GM12878 (cell line): ENCODE results near the gene CTNNA3. TPM values are rescaled to one million over a fixed set of nuclear protein-coding genes. Genes with fewer than 3 reads are reported as not detected.

Source experiments
- ATAC-seq: fragments of 200-7000 bp; cut with Tn5 transposase; 3 replicates; pipeline ENCODE4 v1.9.1; 2020; ENCODE audit warnings: mild to moderate bottlenecking, moderate library complexity
- BruUV-seq: library from RNA; stranded (reverse); fragments of 400-500 nt; replicated peaks from 2 replicates; lab custom pipeline; 2021; lab: Mats Ljungman, UMichigan
- CTCF ChIA-PET: fragments of 300-600 bp; sonication (Branson Sonifier 250); formaldehyde crosslinking; extraction: SDS; loops from one replicate; lab custom pipeline; 2021; ENCODE audit warnings: inconsistent platforms; lab: Yijun Ruan, JAX
- POLR2A ChIA-PET: fragments of 350-600 bp; formaldehyde crosslinking; extraction: SDS; loops from one replicate; lab custom pipeline; 2021; ENCODE audit warnings: inconsistent platforms; lab: Charles Lee
- RAD21 ChIA-PET: fragments of 300-600 bp; sonication (Branson Sonifier 250); formaldehyde crosslinking; loops from one replicate; lab custom pipeline; 2023; ENCODE audit warnings: antibody characterized with exemption; ENCODE audit not compliant: unreplicated experiment; lab: Charles Lee
- SMC1A ChIA-PET: fragments of 300-600 bp; sonication (Branson Sonifier 250); formaldehyde crosslinking; loops from one replicate; lab custom pipeline; 2023; ENCODE audit not compliant: unreplicated experiment, uncharacterized antibody; lab: Charles Lee
- DNase-seq: peaks from one replicate; pipeline ENCODE4 v3.0.0-alpha.2; 2011; ENCODE audit warnings: low read depth, low spot score
- FAIRE-seq: peaks from 3 replicates; lab custom pipeline; 2011; peaks lifted over from hg19 to GRCh38; lab: Jason Lieb, UNC
- H2AFZ ChIP-seq: 2 replicates; pipeline ENCODE4 v1.6.0; 2011; ENCODE audit warnings: low read depth, low read length, control low read depth; ENCODE audit not compliant: control insufficient read depth
- H3K27ac ChIP-seq: 2 replicates; pipeline ENCODE4 v1.5.1; 2011; ENCODE audit warnings: control low read depth; ENCODE audit not compliant: control insufficient read depth, insufficient read depth
- H3K27me3 ChIP-seq, 2 experiments: replicated peaks in 1 of 2; 2 replicates each; pipeline versions ENCODE4 v1.6.0 to v1.6.1; 2011; ENCODE audit warnings: low read length in 1 of 2; ENCODE audit not compliant: control insufficient read depth in 2 of 2, insufficient read depth in 2 of 2
- H3K36me3 ChIP-seq, 2 experiments: 2 replicates each; pipeline ENCODE4 v1.5.1; 2011; ENCODE audit warnings: low read length in 1 of 2; ENCODE audit not compliant: control insufficient read depth in 2 of 2, insufficient read depth in 2 of 2
- H3K4me1 ChIP-seq: 2 replicates; pipeline ENCODE4 v1.6.1; 2011; ENCODE audit warnings: mild to moderate bottlenecking, low read length, moderate library complexity, mixed read lengths; ENCODE audit not compliant: control insufficient read depth, insufficient read depth
- H3K4me2 ChIP-seq: 2 replicates; pipeline ENCODE4 v1.6.0; 2011; ENCODE audit warnings: control low read depth; ENCODE audit not compliant: control insufficient read depth, insufficient read depth
- H3K4me3 ChIP-seq: fragments of 200-600 bp; sonication (generic); 2 replicates; pipeline ENCODE4 v1.5.1; 2016
- H3K79me2 ChIP-seq: 2 replicates; pipeline ENCODE4 v1.6.0; 2011; ENCODE audit warnings: low read length; ENCODE audit not compliant: control insufficient read depth, insufficient read depth
- H3K9ac ChIP-seq: 2 replicates; pipeline ENCODE4 v1.8.0; 2011; ENCODE audit warnings: low read length, control low read depth, mixed read lengths; ENCODE audit not compliant: control insufficient read depth, insufficient read depth
- H3K9me3 ChIP-seq: replicated peaks from 3 replicates; pipeline ENCODE4 v1.5.1; 2011; ENCODE audit warnings: mild to moderate bottlenecking, low read length; ENCODE audit not compliant: control insufficient read depth, insufficient read depth
- H4K20me1 ChIP-seq: 2 replicates; pipeline ENCODE4 v1.6.0; 2011; ENCODE audit not compliant: control insufficient read depth, insufficient read depth
- ASH2L ChIP-seq: fragments of 300-600, 200-600 bp; sonication (generic); IDR thresholded peaks from 2 replicates; pipeline ENCODE4 v1.6.1; 2017; ENCODE audit warnings: low read depth, mild to moderate bottlenecking, borderline replicate concordance
- CBFB ChIP-seq: IDR thresholded peaks from 2 replicates; pipeline ENCODE4 v1.6.1; 2016; ENCODE audit warnings: antibody characterized with exemption, low read depth
- CBX3 ChIP-seq: fragments of 200-600 bp; sonication (generic); IDR thresholded peaks from 2 replicates; pipeline ENCODE4 v1.6.1; 2016; ENCODE audit warnings: low read depth, borderline replicate concordance
- ESRRA ChIP-seq: IDR thresholded peaks from 2 replicates; pipeline ENCODE4 v1.6.1; 2012; ENCODE audit warnings: mild to moderate bottlenecking, low read length, improper control_type of control experiment
- ETV6 ChIP-seq, 2 experiments: fragments of 450-650 bp in 1 of 2; IDR thresholded peaks in 1 of 2; conservative IDR thresholded peaks in 1 of 2; 2 replicates each; pipeline ENCODE4 v1.6.1; 2014; ENCODE audit warnings: antibody characterized with exemption in 1 of 2, borderline replicate concordance in 1 of 2, low read depth in 1 of 2, mild to moderate bottlenecking in 1 of 2, moderate library complexity in 1 of 2
- FOXM1 ChIP-seq: IDR thresholded peaks from 2 replicates; pipeline ENCODE4 v1.6.1; 2012; ENCODE audit warnings: low read depth, mild to moderate bottlenecking, inconsistent platforms, low read length, moderate library complexity
- KDM1A ChIP-seq: fragments of 200-600 bp; sonication (generic); IDR thresholded peaks from 2 replicates; pipeline ENCODE4 v1.6.1; 2016; ENCODE audit warnings: borderline replicate concordance
- NR2C2 ChIP-seq: IDR thresholded peaks from 2 replicates; pipeline ENCODE4 v1.6.1; 2011; ENCODE audit warnings: borderline replicate concordance, low read depth; ENCODE audit not compliant: control insufficient read depth, insufficient read length
- RFX5 ChIP-seq: IDR thresholded peaks from 2 replicates; pipeline ENCODE4 v1.6.1; 2011; ENCODE audit warnings: low read depth, low read length, improper control_type of control experiment
- SMAD1 ChIP-seq: fragments of 450-650 bp; IDR thresholded peaks from 2 replicates; pipeline ENCODE4 v1.6.1; 2018; ENCODE audit warnings: mild to moderate bottlenecking, low read depth; ENCODE audit not compliant: partially characterized antibody
- TBL1XR1 ChIP-seq: IDR thresholded peaks from 2 replicates; pipeline ENCODE4 v1.6.1; 2012; ENCODE audit warnings: low read depth, low read length, improper control_type of control experiment
- WRNIP1 ChIP-seq: IDR thresholded peaks from 2 replicates; pipeline ENCODE4 v1.6.1; 2011; ENCODE audit warnings: low read depth, low read length, improper control_type of control experiment, borderline replicate concordance
- in situ Hi-C: fragments of 300-500 bp; cut with MboI; formaldehyde crosslinking; loops from 9 replicates; pipeline ENCODE4 v1.14.3; 2018; ENCODE audit warnings: mixed read lengths
- intact Hi-C: fragments of 100-400 bp; cut with micrococcal nuclease; formaldehyde crosslinking; loops from one replicate; pipeline ENCODE4 v1.14.2; 2022; ENCODE audit not compliant: unreplicated experiment
- polyA plus RNA-seq, 11 experiments: library from polyadenylated mRNA; depleted of rRNA in 4 of 11; unstranded in 6 of 11; stranded (reverse) in 5 of 11; fragments of >200 nt; fragmentation: Nextera tagmentation in 4 of 11; fragmentation: Illumina TruSeq in 1 of 11; extraction: Ambion mirVana in 4 of 11; extraction: Trizol in 1 of 11; gene quantifications; 1 replicate in 1 of 11; 2 replicates in 10 of 11; pipeline versions ENCODE4 v1.2.1 to v1.2.3, GENCODE V29; 2011 to 2016; ENCODE audit warnings: inconsistent platforms in 2 of 11, missing spikeins in 2 of 11, low read depth in 1 of 11
- total RNA-seq, 4 experiments: library from RNA; depleted of rRNA in 3 of 4; stranded (reverse); fragments of >200 nt in 3 of 4; fragmentation: Illumina TruSeq in 1 of 4; extraction: Trizol in 1 of 4; gene quantifications; 2 replicates each; pipeline versions ENCODE4 v1.2.1 to v1.2.3, GENCODE V29; 2013 to 2021
- TF ChIP-seq, protein P1 (sequence below): fragments of 450-650 bp; IDR thresholded peaks from 2 replicates; pipeline ENCODE4 v1.6.1; 2017; ENCODE audit warnings: mild to moderate bottlenecking, low read depth, inconsistent platforms; ENCODE audit not compliant: poor library complexity, severe bottlenecking
- TF ChIP-seq, protein P2 (sequence below): IDR thresholded peaks from 2 replicates; pipeline ENCODE4 v1.6.1; 2012; ENCODE audit warnings: low read length, inconsistent platforms

Gene CTNNA3
- total and polyA plus RNA-seq, 10 of the 15 experiments (the other 5 are each of a cell fraction or from before 2014, with no cell fraction given): under 0.01 to 4.5 (median 0.22) TPM; not detected in 2

DNA sequence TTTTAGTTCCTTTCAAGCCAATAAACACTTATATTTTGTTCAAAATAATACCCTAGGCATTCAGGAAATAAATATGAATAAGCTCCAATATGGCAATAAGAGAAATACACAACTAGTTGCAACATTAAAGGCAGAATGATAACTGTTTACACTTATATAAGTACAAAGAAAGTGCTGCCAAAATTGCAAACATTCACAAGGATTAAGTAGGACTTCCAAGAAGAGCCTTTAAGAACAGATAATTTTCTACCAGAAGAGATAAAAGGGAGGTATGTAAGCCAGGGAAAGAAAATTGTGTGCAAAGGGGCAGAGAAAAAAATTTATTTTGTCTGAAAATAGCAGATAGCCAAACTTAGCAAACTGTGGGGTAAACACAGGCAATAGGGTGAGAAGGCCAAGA, 83.8 kb downstream of the CTNNA3 start:
- Histone ChIP-seq H2AFZ (no peak overlapping the region), H3K4me3 (no peak overlapping the region), H4K20me1 (no peaks in the 10 kb centered on the region), H3K9ac (no peak overlapping the region), H3K4me1 (no peaks in the 10 kb centered on the region), H3K27ac (no peak overlapping the region), H3K36me3 (no peaks in the 10 kb centered on the region), H3K27me3 (no peaks in the 10 kb centered on the region), H3K9me3 (no peaks in the 10 kb centered on the region; the same call in 2 of the 3 replicates), H3K79me2 (no peaks in the 10 kb centered on the region), H3K4me2 (no peak overlapping the region)
- in situ Hi-C loops (no loop called here), intact Hi-C loops (loop anchor here (2.0 kb wide), 1 partner anchor 161 kb away; no protein-coding TSS in a partner anchor)
- TF ChIP-seq, protein P1, sequence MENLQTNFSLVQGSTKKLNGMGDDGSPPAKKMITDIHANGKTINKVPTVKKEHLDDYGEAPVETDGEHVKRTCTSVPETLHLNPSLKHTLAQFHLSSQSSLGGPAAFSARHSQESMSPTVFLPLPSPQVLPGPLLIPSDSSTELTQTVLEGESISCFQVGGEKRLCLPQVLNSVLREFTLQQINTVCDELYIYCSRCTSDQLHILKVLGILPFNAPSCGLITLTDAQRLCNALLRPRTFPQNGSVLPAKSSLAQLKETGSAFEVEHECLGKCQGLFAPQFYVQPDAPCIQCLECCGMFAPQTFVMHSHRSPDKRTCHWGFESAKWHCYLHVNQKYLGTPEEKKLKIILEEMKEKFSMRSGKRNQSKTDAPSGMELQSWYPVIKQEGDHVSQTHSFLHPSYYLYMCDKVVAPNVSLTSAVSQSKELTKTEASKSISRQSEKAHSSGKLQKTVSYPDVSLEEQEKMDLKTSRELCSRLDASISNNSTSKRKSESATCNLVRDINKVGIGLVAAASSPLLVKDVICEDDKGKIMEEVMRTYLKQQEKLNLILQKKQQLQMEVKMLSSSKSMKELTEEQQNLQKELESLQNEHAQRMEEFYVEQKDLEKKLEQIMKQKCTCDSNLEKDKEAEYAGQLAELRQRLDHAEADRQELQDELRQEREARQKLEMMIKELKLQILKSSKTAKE: no peak
- TF ChIP-seq ESRRA (no peak), SMAD1 (no peak), ASH2L (no peak), NR2C2 (no peak), CBX3 (no peak), TBL1XR1 (no peak), FOXM1 (no peak), CBFB (no peak), RFX5 (no peak), ETV6 (conservative IDR thresholded peaks at IDR 0.05 in 1 of 2, IDR thresholded peaks at IDR 0.05 in 1 of 2; ENCODE audit: borderline replicate concordance in 1 of 2, low read depth in 1 of 2) (no peak), WRNIP1 (no peak), KDM1A (no peak)
- TF ChIP-seq, protein P2, sequence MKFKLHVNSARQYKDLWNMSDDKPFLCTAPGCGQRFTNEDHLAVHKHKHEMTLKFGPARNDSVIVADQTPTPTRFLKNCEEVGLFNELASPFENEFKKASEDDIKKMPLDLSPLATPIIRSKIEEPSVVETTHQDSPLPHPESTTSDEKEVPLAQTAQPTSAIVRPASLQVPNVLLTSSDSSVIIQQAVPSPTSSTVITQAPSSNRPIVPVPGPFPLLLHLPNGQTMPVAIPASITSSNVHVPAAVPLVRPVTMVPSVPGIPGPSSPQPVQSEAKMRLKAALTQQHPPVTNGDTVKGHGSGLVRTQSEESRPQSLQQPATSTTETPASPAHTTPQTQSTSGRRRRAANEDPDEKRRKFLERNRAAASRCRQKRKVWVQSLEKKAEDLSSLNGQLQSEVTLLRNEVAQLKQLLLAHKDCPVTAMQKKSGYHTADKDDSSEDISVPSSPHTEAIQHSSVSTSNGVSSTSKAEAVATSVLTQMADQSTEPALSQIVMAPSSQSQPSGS: no peak
- no TSS peak for BruUV-seq
- no peak for DNase-seq
- ChIA-PET RAD21 (interaction anchor here (0.7 to 2.0 kb wide), 4 partner anchors 50 to 720 kb away, joined by 3 to 7 read pairs (median 5); partner anchors contain the start of gene HNRNPH3), POLR2A (no interaction called here), CTCF (interaction anchor here (0.6 to 2.6 kb wide), 6 partner anchors 9 to 172 kb away, joined by 3 to 11 read pairs (median 4); no protein-coding TSS in a partner anchor), SMC1A (interaction anchor here (0.9 to 3.4 kb wide), 15 partner anchors 10 to 168 kb away, joined by 3 to 17 read pairs (median 4); no protein-coding TSS in a partner anchor)
- ATAC-seq: no peak
- FAIRE-seq: no peak
